ENCODE measurements around the gene TMEM266. TPM values are rescaled to one million over a fixed set of nuclear protein-coding genes. Genes with fewer than 3 reads are reported as not detected.

TMEM266 gene
- total and polyA plus RNA-seq, 2 of the 4 experiments (the other 2 are of a cell fraction): not detected

GRCh38 chr15:76105391-76105790 lies 45.6 kb downstream of the TMEM266 start:
- H2AK9ac ChIP-seq (replicated peaks; ENCODE audit: low read depth, low read length, poor library complexity): no peak overlapping the region
- DNase-seq (no peak), ATAC-seq (ENCODE audit: low read depth) (no peak)
- no peak overlapping the region for H3K56ac ChIP-seq (ENCODE audit: extremely low read depth, insufficient read depth, low read length)
- no peak overlapping the region for H2BK120ac ChIP-seq (ENCODE audit: low read depth, low read length)
- H3K4me2 ChIP-seq (ENCODE audit: low read depth, low read length): no peak overlapping the region
- no CpG with 5 or more reads among the region's 3 CpGs for WGBS, 2 experiments (ENCODE audit: extremely low coverage in 2 of 2, insufficient read length in 1 of 2)
- no peaks in the 10 kb centered on the region for H3K9me3 ChIP-seq (ENCODE audit: control insufficient read depth, insufficient read depth, low read length)
- dilution Hi-C loops (cut with HindIII; ENCODE audit: low sequenced_read_pairs, unreplicated experiment): no loop called here
- no peak overlapping the region for H3K9ac ChIP-seq (ENCODE audit: low read depth, low read length)
- no peaks in the 10 kb centered on the region for H3K9me1 ChIP-seq (ENCODE audit: insufficient read depth, low read length)
- no peak overlapping the region for H2BK20ac ChIP-seq (ENCODE audit: low read depth, low read length)
- H2AFZ ChIP-seq (replicated peaks; ENCODE audit: low read length, poor library complexity): no peak overlapping the region
- H3K27ac ChIP-seq (ENCODE audit: insufficient read depth, low read length): no peak overlapping the region
- H4K8ac ChIP-seq (ENCODE audit: low read depth in 2 of 2, low read length in 2 of 2): no peak overlapping the region
- no peak overlapping the region for H3K14ac ChIP-seq (replicated peaks; ENCODE audit: low read depth, low read length)
- H3K4me3 ChIP-seq (ENCODE audit: insufficient read depth, low read depth, low read length): no peak overlapping the region
- H2BK5ac ChIP-seq (ENCODE audit: low read depth, low read length, poor library complexity, severe bottlenecking): no peak overlapping the region
- no peaks in the 10 kb centered on the region for H3K4me1 ChIP-seq (ENCODE audit: control insufficient read depth, insufficient read depth, low read length)
- H3K27me3 ChIP-seq (ENCODE audit: control insufficient read depth, insufficient read depth, low read length): peaks cover 18% of the 10 kb centered on the region
- intact Hi-C loops (cut with micrococcal nuclease): no loop called here
- no peak overlapping the region for H4K5ac ChIP-seq (ENCODE audit: low read depth, low read length)
- no peak overlapping the region for H2BK15ac ChIP-seq (ENCODE audit: low read depth, low read length)
- POLR2A ChIA-PET (ENCODE audit: unreplicated experiment): no interaction called here
- H3K4ac ChIP-seq (ENCODE audit: low read depth, low read length): no peak overlapping the region
- no TSS peak for BruUV-seq (replicated peaks)
- CTCF ChIA-PET: no interaction called here
- no peak overlapping the region for H4K91ac ChIP-seq (ENCODE audit: insufficient read depth, low read depth, low read length)
- H3K79me1 ChIP-seq (ENCODE audit: low read depth in 1 of 2, low read length in 2 of 2): no peaks in the 10 kb centered on the region
- H2AK5ac ChIP-seq (ENCODE audit: low read depth, low read length): no peak overlapping the region
- in situ Hi-C loops (cut with MboI; ENCODE audit: low sequenced_read_pairs): no loop called here
- no peak for TF ChIP-seq CHD1 (IDR thresholded peaks at IDR 0.05; ENCODE audit: low read depth, low read length)
- TF ChIP-seq FOS (IDR thresholded peaks at IDR 0.05; ENCODE audit: low read depth, low read length): no peak
- TF ChIP-seq POLR2A (IDR thresholded peaks at IDR 0.05; ENCODE audit: low read depth, low read length): no peak
- TF ChIP-seq RAD21 (IDR thresholded peaks at IDR 0.05; ENCODE audit: low read length): no peak
- no peak for TF ChIP-seq SMC3 (IDR thresholded peaks at IDR 0.05; ENCODE audit: low read depth, low read length)
- TF ChIP-seq BHLHE40 (IDR thresholded peaks at IDR 0.05; ENCODE audit: low read depth, low read length): no peak
- TF ChIP-seq CTCF (conservative IDR thresholded peaks at IDR 0.05; ENCODE audit: low read depth, low read length): no peak
- TF ChIP-seq MXI1 (IDR thresholded peaks at IDR 0.05; ENCODE audit: borderline replicate concordance, low read depth, low read length): no peak
- no peaks in the 10 kb centered on the region for H4K20me1 ChIP-seq (ENCODE audit: insufficient read depth, low read length)
- H3K23ac ChIP-seq (ENCODE audit: low read depth, low read length): no peak overlapping the region
- H3K36me3 ChIP-seq (ENCODE audit: control insufficient read depth, insufficient read depth, low read length): no peaks in the 10 kb centered on the region
- H3K18ac ChIP-seq (ENCODE audit: low read depth, low read length): no peak overlapping the region
